ENCODE results near the gene MYOCD.
"Not testable (repeated sequence)": the region's sequence is repeated elsewhere in the genome, so short reads cannot be mapped to it uniquely, and the experiment has no call there.

Gene MYOCD, protein sequence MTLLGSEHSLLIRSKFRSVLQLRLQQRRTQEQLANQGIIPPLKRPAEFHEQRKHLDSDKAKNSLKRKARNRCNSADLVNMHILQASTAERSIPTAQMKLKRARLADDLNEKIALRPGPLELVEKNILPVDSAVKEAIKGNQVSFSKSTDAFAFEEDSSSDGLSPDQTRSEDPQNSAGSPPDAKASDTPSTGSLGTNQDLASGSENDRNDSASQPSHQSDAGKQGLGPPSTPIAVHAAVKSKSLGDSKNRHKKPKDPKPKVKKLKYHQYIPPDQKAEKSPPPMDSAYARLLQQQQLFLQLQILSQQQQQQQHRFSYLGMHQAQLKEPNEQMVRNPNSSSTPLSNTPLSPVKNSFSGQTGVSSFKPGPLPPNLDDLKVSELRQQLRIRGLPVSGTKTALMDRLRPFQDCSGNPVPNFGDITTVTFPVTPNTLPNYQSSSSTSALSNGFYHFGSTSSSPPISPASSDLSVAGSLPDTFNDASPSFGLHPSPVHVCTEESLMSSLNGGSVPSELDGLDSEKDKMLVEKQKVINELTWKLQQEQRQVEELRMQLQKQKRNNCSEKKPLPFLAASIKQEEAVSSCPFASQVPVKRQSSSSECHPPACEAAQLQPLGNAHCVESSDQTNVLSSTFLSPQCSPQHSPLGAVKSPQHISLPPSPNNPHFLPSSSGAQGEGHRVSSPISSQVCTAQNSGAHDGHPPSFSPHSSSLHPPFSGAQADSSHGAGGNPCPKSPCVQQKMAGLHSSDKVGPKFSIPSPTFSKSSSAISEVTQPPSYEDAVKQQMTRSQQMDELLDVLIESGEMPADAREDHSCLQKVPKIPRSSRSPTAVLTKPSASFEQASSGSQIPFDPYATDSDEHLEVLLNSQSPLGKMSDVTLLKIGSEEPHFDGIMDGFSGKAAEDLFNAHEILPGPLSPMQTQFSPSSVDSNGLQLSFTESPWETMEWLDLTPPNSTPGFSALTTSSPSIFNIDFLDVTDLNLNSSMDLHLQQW

DNA sequence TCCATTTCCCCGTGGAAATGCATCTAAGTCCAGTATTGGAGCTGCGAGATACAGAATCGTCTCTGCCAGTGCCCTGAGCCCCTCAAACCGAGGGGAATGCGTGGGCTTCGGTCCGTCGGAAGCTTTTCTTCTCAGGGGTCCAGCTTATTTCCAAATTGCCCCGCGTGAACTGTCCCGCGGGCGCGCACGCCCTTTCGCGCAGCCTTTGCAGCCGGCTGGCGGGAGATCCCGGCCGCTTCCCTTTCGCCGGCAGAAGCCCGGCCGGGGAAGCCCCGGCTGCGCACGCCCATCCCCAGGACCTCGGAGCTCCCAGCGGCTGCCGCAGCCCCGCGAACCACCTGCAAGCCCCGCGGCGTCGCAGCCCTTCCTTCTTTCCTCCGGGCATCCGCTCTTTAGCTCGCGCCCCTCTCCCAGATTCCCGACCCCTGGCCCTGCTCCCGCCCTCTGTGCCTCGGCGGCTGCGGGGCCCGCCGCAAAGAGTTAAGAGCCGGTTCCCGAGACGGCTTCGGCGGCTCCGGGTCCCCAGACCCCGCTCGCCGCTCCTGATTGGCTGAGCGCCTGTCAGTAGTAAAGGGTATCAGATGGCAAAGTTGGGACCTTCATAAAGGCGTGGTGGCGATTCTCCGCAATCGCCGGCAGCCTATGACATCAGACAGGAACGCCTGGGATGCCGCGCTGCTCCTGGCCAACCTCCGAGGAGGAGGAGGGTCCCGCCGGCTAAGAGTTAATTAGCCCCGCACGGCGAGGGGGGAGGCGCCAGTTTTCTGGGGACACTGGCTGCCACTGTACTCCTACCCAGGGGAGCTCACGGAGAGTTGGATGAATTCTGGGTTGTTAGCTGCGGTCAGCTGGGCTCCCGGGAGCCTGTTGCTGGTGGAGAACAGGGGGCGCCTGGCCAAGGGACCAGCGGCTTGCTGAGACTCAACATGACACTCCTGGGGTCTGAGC is at the start of gene MYOCD:
Gene MYOCD, plus strand, starts transcription at position 628 of the 948 bp plus-strand sequence. Its CDS starts 299 bp downstream, at position 927.
- DNase-seq (ENCODE audit: low read depth in 2 of 2): no peak

DNA sequence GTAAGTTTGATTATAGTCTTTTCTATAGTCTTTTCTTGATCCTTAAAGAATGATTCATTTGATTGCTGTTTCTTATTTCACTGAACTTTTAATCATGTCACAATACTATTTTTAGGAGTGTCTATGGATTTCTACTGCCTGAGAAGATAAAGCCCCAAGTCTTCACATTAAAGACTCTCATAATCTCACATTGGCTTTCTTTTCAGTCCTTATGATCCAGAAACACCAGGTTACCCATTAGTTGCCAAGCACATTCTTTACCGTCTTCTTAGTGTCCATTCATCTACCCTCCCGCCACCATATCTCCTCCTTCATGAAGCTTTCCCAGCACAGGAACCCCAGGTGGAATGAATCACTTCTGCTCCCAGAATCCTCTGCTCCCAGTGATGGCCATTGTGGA is 49.5 kb upstream of the MYOCD start:
- DNase-seq (ENCODE audit: low read depth in 2 of 2): no peak

DNA sequence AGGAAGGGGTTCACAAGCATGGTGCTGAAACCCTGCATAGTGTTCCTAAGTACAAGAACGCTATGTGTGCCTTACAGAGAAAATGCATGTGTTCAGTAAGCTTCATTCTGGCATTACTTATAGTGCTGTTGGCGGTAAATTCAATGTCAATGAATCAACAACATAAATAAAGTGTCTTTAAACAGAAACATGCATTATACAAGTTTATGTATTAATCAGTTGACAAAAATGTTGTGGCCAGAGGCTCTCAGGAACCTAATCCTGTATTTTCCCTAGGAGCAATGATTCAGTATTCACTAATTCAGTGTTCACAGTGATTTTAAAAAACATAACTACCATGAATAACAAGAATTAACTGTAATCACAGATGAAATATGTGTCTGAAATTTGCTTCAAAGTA is 47.1 kb upstream of the MYOCD start:
- DNase-seq (ENCODE audit: low read depth in 2 of 2): no peak

DNA sequence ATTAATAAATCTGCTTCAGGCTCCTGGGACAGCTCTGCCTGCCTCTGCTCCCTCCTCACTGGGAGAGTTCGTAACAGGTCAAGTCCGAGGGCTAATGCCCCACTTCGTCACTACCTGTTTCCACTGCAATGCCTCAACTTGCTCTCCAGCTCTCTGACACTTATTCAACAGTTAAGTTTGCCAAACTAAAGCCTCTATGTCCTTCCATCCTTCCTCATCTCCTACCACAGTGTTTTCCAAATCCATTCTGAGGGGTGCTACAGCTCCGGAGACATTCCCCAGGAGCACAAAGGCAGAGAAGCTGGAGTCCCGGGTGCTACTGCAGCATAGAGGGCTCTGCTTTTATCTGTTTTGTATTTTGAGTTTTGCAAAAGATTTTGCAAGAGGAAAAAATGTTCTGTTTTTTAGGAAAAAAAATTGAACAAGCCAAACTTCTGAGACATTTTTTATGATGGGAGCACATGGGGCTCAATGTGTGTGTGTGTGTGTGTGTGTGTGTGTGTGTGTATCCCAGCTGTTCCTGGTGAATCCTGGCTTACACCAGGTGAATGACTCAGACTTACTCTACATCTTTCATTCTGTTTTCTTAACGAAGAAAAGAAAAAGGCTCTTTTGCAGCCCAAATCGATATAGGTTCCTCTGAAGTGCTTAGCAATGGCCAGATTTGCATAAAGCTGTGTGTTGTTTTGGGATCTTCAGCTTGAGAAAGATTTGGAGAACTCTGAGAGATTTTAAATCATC is 46.1 kb upstream of the MYOCD start:
- no peak for DNase-seq (ENCODE audit: low read depth in 2 of 2)

GRCh38 chr17:12620200-12620720 is 45.4 kb upstream of the MYOCD start:
- DNase-seq (ENCODE audit: low read depth in 2 of 2): no peak

DNA sequence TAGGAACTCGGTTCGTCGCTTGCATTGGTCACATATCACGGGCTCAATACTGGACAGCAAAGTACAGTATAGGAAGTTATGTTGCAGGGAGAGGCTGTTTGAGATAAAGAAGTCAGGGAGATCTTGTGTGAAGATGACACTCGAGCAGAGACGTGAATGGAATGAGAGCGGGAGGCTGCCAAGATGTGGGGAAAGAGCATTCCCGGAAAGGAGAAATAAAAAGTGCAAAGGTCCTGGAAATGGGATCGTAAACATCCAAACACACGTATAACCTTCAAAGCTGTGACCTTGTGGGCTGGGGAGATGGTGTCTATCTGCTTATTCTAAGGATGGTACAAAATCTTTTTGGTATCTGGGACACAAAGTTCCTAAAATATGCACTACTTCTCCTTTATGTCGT is 43.0 kb upstream of the MYOCD start:
- no peak for DNase-seq (ENCODE audit: low read depth in 2 of 2)

DNA sequence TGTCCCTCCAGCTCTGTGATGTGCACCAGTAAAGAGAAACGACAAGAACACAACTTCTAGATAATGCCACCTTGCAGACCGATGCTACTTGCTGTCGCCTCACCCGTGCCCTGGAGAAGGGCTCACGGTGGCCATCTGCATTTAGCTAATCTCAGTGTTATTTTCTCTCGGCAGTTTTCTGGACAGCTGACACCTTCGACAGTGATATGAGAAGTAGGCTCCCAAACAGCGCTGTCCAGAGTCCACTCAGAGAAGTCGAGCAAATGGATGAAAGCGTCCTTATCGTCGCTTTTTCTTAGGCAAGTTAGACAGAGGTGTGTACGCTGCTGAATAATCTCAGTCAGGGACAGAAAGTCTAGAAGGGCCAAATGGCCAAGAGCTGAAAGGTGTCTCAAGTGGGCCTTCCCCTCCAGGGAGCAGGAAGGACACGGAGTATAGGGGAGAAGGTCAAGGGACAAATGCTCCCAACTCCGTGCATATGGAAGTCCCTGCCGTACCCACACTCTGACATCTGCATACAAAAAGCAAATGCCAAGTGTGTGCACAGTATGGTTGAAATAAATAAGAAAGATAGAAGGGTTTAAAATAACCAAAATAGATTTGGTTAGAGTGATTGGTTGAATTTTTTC is 42.4 kb upstream of the MYOCD start:
- no peak for DNase-seq (ENCODE audit: low read depth in 2 of 2)

DNA sequence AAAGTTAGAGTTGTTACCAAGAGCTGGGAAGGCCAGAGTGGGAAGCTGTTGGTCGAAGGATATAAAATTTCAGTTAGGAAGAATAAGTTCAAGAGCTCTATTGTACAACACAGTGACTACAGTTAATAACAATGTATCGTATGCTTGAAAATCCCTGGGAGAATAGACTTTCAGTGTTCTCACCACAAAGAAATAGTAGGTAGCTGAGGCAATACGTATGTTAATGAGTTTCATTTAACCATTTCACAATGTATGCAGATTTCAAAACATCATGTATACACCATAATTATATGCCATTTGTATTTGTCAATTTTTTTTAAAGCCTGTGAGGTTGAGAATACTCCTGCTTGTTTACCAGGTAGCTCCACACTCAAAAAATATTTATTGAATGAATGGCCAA is 41.5 kb upstream of the MYOCD start:
- DNase-seq (ENCODE audit: low read depth in 2 of 2): no peak

DNA sequence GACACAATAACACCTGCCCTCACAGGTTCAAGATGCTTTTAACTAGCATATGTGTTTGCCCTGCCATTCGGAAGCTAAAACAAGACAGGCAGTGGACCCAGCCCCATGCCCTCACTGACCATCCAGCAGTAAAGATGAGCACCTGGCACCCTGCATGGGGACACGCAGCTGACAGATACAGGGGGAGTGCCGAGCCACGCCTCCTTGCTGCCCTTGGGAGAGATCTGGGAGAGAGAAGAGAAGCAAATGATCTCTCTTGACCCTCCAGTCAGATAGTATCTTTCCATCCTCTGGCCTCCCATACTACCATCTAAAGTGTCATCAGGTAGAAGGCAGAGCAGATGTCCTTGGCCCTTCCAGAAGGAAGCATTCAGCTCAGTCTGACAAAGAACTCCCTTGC is 40.6 kb upstream of the MYOCD start:
- no peak for DNase-seq (ENCODE audit: low read depth in 2 of 2)

GRCh38 chr17:12627177-12627629 is 38.5 kb upstream of the MYOCD start:
- no peak for DNase-seq (ENCODE audit: low read depth in 2 of 2)

DNA sequence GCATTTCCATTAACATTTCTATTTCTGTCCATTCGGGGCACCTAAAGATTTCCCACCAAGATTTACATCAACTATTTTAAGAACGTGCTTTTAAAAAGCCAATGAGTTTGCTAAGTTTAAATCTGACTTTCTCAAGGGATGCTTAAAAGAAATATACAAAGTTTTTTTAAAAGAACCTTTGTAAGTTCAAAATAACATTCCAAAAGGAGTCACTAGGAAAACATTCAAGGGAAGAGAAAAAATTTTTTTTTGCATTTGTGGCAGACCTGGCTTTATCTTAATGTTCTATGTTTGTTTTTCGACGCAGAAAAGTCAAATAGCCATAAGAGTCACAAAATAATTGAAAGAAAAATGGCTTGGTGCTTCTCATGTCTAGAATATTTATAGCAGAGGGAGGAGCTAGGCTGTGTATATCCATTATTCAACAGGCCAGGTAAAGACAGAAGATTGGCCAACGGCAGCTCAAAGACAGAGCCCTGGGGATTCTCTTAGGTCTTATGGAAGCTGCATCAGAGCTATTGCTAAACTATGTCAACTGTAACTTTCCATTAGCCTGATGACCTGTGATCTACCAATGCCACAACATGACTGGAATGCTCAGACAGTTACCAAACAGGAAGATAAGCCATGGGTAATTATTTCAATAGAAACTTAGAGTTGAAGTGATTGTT is 37.8 kb upstream of the MYOCD start:
- DNase-seq (ENCODE audit: low read depth in 2 of 2): no peak

GRCh38 chr17:12631076-12631475 is 34.6 kb upstream of the MYOCD start:
- no peak for DNase-seq (ENCODE audit: low read depth in 2 of 2)

DNA sequence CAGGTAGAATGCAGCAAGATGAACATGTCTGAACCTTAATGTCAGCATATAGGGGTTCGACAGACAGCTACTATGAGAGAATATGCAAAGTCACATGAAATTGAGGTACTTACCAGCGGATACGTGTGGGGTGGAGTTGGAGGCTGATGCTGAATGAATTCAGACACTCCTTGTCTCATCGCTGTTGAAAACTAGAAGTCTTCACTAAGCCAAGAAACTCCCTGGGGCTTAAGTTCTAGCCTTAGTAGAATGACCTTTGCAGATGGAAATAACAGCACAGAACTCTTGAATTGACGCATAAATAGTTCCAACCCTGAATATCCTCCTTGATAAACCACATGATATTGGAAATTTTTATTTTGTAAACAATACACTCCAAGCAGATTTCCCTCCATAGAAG is 32.9 kb upstream of the MYOCD start:
- DNase-seq (ENCODE audit: low read depth in 2 of 2): no peak

- DNase-seq (ENCODE audit: low read depth in 2 of 2): no peak
Observed at GRCh38 chr17:12634789-12635414, 30.8 kb upstream of the MYOCD start.

DNA sequence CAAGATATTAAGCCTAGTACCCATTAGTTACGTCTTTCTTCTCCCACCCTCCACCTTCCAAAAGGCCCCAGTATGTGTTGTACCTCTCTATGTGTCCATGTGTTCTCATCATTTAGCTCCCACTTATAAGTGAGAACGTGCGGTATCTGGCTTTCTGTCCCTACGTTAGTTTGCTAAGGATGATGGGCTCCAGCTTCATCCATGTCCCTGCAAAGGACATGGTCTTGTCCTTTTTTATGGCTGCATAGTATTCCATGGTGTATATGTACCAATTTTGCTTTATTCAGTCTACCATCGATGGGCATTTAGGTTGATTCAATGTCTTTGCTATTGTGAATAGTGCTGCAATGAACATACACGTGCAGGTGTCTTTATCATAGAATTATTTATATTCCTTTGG is 29.7 kb upstream of the MYOCD start:
- DNase-seq (ENCODE audit: low read depth in 2 of 2): not testable (repeated sequence)

DNA sequence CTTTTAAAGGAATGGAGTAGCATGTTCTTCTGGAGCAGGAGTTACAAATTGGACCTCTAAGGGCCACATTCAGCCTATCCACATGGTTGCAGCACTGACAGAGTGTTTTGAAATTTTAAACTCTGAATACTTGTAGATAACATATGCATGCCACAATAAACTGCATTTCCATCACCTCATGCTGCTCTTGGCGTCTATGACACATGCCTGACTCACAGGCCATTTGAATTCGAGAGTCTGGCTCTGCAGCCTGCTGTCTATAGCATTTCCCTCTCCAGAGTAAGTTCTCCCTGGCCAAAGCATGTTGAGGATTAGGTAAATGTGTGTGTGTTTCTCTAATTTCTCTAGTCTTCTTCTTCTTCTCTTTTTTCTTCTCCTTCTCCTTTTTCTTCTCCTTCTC is 28.7 kb upstream of the MYOCD start:
- no peak for DNase-seq (ENCODE audit: low read depth in 2 of 2)

GRCh38 chr17:12637745-12638651 is 27.7 kb upstream of the MYOCD start:
- no peak for DNase-seq (ENCODE audit: low read depth in 2 of 2)

DNA sequence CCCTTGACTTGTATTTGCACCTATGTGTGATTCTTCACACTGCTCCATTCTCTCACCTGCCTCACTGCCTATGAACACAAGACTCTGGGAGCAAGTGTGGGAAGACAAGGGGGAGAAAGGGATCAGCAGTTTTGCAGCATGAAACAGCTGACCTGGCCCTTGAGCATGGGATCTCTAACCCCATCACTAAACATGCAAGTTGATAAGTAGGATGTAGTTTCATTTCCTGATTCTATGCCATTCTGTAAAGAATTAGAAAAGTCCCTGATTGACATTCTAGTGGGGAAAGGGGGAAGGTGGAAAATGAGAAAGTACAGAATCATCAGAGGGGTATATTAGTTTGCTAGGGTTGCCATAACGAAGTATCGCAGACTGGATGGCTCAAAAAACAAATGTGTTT is 25.3 kb upstream of the MYOCD start:
- no peak for DNase-seq (ENCODE audit: low read depth in 2 of 2)
